Renal pelvis (tissue), 12 donors: ENCODE data around the gene COG2. TPM values are rescaled to one million over a fixed set of nuclear protein-coding genes. Genes with fewer than 3 reads are reported as not detected.
"Not testable (repeated sequence)": the region's sequence is repeated elsewhere in the genome, so short reads cannot be mapped to it uniquely, and the experiment has no call there.

ENCODE experiments used
- DNase-seq: peaks from one replicate; pipeline ENCODE4 v3.0.0-alpha.2; 2013
- long read RNA-seq, 16 experiments: transcript quantifications; one replicate each; lab custom pipeline, GENCODE V29; 2026
- polyA plus RNA-seq, 3 donors: library from polyadenylated mRNA; unstranded; fragments of 120-200 nt; gene quantifications; one replicate each; pipeline ENCODE4 v1.2.1, GENCODE V29; 2013; ENCODE audit not compliant: insufficient read length in 3 of 3

Gene COG2, protein sequence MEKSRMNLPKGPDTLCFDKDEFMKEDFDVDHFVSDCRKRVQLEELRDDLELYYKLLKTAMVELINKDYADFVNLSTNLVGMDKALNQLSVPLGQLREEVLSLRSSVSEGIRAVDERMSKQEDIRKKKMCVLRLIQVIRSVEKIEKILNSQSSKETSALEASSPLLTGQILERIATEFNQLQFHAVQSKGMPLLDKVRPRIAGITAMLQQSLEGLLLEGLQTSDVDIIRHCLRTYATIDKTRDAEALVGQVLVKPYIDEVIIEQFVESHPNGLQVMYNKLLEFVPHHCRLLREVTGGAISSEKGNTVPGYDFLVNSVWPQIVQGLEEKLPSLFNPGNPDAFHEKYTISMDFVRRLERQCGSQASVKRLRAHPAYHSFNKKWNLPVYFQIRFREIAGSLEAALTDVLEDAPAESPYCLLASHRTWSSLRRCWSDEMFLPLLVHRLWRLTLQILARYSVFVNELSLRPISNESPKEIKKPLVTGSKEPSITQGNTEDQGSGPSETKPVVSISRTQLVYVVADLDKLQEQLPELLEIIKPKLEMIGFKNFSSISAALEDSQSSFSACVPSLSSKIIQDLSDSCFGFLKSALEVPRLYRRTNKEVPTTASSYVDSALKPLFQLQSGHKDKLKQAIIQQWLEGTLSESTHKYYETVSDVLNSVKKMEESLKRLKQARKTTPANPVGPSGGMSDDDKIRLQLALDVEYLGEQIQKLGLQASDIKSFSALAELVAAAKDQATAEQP
- 10 to 100 TPM; 31.6 to 39.0 (median 36.0) TPM for polyA plus RNA-seq
- long read RNA-seq, donor 1, partial matches to known transcripts, result 0 of 4 reads
- long read RNA-seq, donor 1, other reads (novel, unspliced or antisense), result 0 of 4 reads
- long read RNA-seq, donor 2, transcript COG2-202 (18 exons, 2,921 nt), result major isoform, 12 of 18 reads
- long read RNA-seq, donor 2, partial matches to known transcripts, result 5 of 18 reads
- long read RNA-seq, donor 2, other reads (novel, unspliced or antisense), result 0 of 18 reads
- long read RNA-seq, donor 3, partial matches to known transcripts, result 0 of 4 reads
- long read RNA-seq, donor 3, other reads (novel, unspliced or antisense), result 0 of 4 reads
- long read RNA-seq, donor 4, partial matches to known transcripts, result 7 of 11 reads
- long read RNA-seq, donor 4, other reads (novel, unspliced or antisense), result 0 of 11 reads
- long read RNA-seq, donor 5, partial matches to known transcripts, result 0 of 2 reads
- long read RNA-seq, donor 5, other reads (novel, unspliced or antisense), result 0 of 2 reads
- long read RNA-seq, donor 6, transcript COG2-202 (18 exons, 2,921 nt), result major isoform, 7 of 7 reads
- long read RNA-seq, donor 6, partial matches to known transcripts, result 0 of 7 reads
- long read RNA-seq, donor 6, other reads (novel, unspliced or antisense), result 0 of 7 reads
- long read RNA-seq, donor 7, transcript COG2-202 (18 exons, 2,921 nt), result major isoform, 8 of 15 reads
- long read RNA-seq, donor 7, partial matches to known transcripts, result 7 of 15 reads
- long read RNA-seq, donor 7, other reads (novel, unspliced or antisense), result 0 of 15 reads
- long read RNA-seq, donor 8, result 0 reads
- long read RNA-seq, donor 9, partial matches to known transcripts, result 7 of 9 reads
- long read RNA-seq, donor 9, other reads (novel, unspliced or antisense), result 0 of 9 reads
- long read RNA-seq, donor 10, transcript COG2-202 (18 exons, 2,921 nt), result major isoform, 5 of 10 reads
- long read RNA-seq, donor 10, partial matches to known transcripts, result 5 of 10 reads
- long read RNA-seq, donor 10, other reads (novel, unspliced or antisense), result 0 of 10 reads
- long read RNA-seq, donor 11, partial matches to known transcripts, result 0 of 4 reads
- long read RNA-seq, donor 11, other reads (novel, unspliced or antisense), result 0 of 4 reads
- long read RNA-seq, donor 12, transcript COG2-202 (18 exons, 2,921 nt), result major isoform, 19 of 22 reads
- long read RNA-seq, donor 12, partial matches to known transcripts, result 0 of 22 reads
- long read RNA-seq, donor 12, other reads (novel, unspliced or antisense), result 0 of 22 reads
- long read RNA-seq, donor 13, partial matches to known transcripts, result 0 of 2 reads
- long read RNA-seq, donor 13, other reads (novel, unspliced or antisense), result 0 of 2 reads
- long read RNA-seq, donor 14, result 0 reads
- long read RNA-seq, donor 15, transcript COG2-202 (18 exons, 2,921 nt), result major isoform, 11 of 11 reads
- long read RNA-seq, donor 15, partial matches to known transcripts, result 0 of 11 reads
- long read RNA-seq, donor 15, other reads (novel, unspliced or antisense), result 0 of 11 reads
- long read RNA-seq, donor 16, transcript COG2-202 (18 exons, 2,921 nt), result major isoform, 5 of 6 reads
- long read RNA-seq, donor 16, partial matches to known transcripts, result 0 of 6 reads
- long read RNA-seq, donor 16, other reads (novel, unspliced or antisense), result 0 of 6 reads

DNA sequence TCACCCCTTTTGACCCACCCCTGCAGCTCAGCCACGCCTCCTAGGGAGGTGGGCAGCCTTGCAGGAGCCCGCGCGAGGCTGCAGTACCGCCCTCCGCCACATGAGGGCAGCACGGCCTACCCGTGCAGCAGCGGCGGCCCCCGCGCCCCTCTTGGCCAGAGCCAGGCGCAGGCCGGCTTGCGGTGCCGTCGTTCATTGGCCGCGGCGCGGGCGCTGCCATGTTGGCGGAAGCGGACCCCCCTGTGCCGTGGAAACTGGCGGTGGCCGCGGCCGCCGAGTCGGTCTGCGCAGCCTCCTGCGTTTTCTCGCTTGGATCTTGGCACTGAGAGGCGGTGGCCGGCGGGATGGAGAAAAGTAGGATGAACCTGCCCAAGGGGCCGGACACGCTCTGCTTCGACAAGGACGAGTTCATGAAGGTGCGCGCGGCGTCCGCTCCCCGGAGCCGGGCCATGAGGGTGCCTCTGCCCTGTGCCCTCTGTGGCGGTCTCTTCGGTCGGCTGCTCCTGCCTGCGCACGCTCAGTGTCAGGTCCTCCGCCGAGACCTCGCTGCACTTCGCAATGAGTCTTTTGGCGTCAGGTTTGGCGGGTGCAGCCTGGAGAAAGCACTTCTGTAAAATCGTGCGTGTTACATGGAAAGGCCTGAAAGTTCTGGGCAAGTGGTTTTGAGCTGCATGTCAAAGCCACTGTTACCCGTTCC lies at the start of gene COG2:
COG2 (plus strand) TSS at position 219 of the 697 bp plus-strand sequence; CDS start at position 345, 126 bp downstream.
- DNase-seq, result peak; percentile 93

DNA sequence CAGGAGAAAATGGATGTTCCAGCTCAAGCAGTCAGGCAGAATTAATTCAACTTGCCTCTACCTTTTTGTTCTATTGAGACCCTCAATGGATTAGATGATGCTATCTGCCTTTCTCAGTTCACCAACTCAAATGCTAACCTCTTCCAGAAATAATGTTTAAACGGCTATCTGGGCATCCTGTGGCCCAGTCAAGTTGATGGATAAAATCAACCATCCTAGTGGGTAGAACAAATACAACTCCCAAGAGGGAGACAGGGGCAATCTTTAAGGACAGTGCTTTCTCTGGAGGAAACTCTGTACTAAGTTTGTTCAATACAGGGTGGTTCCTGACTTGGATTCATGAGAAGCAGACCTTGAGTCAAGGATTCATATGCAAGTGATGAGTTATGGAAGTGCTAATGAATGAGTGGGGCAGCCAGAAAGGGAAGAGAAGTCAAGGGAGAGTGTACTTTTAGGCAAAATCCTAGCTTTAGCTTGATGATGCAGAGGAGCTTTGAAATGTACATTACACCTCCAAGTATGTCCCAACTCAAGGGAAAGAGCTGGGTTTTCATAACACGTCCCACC lies 49.4 kb upstream of the COG2 start:
- DNase-seq, result no peak

DNA sequence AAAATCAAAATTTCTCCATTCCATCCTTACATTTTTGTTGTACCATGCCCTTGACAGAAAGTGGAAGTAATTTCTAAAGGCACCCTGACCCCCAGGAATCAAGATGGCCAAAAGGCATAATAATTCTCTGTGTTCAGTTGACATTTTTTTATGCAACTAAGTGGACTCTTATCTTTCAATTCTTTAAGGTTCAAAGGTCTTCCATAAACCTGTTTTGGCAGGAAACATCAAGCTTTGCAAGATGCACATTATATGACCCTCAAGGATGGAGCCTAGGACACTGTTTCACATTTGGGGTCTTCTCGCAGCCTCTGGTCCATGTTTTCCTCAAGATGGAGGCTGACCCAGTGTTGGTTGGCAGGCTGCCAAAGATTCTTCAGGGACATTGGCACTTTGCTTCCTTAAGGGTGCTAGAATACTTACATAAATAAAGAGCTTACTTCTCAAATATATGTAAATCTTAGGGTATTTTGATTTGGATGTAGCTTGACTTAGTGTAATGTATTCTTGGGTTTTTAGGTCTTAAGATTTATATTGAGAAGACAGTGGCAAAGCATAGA lies 48.0 kb upstream of the COG2 start:
- DNase-seq, result no peak

DNA sequence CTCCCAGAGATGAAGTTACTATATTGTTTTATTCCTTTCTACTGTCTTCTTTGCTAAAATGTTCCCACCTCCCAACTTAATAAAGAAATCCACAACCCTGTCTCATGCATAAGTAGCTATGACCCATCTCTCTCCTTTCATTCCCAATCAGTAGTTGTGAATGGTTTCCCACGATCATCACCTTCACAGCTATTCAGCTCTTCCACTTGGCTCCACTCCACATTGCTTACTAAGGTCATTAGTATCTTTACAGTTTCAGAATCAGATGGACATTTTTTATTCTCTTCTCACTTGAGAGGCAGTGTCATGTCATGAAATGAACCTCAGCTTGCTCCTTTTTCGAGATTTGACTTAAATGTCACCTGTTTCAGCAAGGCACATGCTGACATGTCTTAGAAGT lies 47.1 kb upstream of the COG2 start:
- no peak for DNase-seq

DNA sequence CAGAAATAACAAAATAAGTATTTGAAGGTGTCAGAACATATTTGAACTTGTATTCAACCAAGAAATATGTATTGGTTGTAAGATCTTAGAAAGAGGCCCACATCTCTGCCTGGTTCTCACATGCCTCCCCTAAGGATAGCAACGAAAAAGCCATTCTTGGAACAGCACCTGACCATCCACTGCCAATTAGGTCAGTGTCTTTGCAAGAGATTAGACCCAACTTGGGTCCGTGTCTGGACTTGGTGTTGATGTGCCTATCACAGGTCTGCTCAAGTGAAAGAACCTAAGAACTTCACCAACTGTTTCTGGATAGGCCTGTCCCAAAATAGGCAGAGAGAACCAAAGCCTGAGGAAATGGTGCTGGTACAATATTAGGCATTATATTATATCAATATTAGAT lies 46.0 kb upstream of the COG2 start:
- DNase-seq, result no peak

DNA sequence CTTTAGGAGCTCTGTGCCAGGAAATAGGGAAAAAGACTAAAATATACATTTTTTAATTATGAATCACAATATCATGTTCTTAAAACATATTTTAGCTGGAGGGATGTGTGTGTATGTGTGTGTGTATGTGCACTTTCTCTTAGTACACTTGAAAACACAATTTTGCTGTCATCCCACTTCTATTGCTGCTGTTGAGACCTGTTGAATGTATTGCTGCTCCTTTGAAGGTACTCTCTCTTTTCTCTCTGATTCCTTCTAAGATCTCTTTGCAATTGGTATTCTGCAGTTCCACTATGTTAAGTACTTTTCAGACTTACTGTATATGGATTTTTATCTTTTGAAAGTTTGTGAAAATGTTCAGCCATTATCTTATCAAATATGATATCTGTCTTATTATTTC lies 43.5 kb upstream of the COG2 start:
- no peak for DNase-seq

DNA sequence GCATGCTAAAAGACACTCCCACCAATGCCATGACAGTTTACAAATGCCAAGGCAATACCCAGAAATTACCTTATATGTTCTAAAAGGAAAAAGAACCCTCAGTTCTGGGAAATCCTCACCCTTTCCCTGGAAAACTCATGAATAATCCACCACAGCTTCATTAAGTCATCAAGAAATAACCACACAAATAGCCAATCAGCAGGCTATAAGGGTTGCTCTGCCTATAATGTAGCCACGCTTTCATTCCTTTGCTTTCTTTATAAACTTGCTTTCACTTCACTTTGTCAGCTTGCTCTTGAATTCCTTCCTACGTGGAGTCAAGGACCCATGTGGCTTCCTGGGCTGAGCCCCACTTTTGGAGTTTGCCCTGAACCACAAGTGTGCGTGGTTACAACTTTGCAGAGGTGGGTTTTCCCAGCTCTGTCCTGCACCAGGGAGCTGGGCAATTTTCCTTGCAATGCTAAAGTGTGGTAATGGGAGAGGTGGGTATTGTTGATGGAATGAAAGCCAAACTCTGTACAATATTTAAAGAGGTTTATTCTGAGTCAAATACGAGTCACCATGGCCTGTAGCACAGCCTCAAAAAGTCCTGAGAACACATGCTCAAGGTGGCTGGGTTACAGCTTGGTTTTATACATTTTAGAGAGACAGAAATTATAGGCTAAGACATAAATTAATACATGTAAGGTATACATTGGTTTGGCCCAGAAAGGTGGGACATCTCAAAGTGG lies 42.2 kb upstream of the COG2 start:
- DNase-seq, result no peak

DNA sequence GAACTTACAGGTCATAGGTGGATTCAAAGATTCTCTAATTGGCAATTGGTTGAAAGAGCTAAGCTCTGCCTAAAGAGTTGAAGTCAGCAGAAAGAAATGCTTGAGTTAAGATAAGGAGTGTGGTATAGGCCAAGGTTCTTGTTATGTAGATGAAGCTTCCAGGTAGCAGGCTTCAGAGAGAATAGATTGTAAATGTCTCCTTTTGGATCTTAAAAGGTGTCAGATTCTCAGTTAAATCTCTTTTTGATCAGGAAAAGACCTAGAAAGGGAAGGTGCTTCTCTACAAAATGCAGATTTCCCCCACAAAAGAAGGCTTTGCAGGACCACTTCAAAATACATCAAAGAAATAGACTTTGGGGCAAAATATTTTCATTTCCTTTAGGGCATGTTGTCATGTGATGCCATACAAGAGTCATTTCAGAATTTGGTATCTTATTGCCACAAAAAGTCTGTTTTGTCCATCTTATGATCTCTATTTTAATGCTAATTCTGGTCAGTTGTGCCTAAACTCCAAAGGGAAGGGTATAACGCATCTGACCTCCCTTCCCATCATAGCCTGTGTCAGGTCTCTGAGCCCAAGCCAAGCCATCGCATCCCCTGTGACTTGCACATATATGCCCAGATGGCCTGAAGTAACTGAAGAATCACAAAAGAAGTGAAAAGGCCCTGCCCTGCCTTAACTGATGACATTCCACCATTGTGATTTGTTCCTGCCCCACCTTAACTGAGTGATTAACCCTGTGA lies 41.5 kb upstream of the COG2 start:
- DNase-seq, result not testable (repeated sequence)

DNA sequence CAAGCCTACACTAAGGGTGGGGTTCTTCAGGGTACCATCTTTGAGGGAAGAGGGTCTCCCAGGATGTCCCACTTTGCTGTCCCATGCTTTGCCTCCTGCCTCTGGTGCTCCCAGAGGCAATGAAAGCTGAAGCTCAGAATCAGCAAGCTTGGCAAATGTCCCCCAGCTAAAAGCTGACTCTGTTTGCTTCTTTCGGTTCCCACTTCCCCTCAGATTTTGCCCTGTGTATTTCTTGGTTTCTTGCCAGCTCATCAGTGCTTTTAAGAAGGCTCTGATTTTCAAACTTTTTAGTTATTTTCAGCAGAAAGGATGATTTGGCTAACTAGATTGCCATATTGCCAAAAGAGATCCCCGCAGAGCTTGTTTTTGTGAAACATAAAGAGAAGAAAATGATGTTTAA lies 33.1 kb upstream of the COG2 start:
- no peak for DNase-seq

DNA sequence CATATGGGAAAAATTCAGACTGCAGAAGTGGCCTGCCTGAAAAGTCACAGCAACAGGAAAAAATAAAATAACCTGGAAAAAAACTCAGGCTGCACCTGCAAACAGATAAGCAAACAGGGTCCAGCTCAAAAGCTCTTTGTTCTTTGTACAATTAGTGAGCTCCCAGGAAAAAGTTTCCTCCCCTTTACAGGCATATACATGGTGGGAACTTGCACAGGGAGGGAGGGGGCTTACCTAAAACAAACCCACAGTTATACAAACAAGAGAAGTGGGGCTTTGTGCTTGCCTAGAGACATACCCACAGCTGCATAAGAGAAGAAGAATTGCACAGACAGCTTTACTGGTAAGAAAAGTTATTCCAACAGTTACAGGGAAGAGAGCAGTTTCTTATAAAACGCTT lies 31.7 kb upstream of the COG2 start:
- DNase-seq, result no peak

DNA sequence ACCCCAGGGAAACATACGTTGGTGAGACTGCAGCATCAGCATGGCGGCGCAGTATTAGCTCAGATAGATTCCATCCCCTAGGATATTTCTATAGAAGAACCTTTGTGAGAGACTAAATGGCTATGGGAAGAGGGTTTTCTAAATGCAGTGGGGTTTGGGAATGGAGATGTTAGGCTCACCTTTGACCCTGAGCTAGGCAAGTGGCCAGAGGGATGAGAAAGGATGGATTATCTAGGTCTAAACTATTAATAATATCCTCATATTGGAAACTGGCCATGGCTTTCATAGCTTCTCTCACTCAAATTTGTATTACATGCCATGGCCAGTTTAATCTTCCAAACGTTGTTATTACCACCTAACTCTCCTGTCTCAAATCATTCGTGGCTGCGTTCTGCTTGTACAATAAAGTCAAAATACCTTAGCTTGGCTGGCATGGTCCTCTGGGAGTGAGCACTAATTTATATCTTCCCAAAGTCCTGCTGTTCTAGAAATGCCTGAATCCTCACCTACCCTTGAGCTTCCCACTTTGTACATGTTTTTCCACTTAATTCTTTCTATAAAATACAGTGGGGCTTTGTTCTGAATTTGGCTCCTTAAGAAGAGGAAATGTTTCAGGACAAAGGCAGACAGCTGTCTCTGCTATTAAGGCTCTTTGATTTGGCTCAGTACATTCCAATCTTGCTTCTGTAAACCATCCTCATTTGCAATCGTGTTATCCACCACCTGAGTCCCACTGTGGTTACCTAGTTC lies 31.0 kb upstream of the COG2 start:
- no peak for DNase-seq

DNA sequence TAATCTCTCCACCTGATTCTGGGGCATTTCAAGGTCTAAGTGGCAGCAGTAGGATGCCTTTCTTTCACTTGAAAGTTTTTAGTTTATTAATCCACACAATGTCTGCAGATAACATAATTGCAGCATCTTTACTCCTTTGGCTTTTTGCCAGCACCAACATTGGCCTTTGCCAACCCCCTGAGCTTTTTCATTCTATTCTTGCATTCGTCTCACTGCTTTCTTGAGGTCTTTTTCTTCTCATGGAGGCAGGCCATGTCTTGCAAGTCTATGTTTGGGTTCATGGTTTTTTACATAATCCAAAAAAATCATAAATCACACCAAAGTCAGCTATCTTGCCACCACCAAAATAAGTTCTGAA lies 30.4 kb upstream of the COG2 start:
- no peak for DNase-seq

DNA sequence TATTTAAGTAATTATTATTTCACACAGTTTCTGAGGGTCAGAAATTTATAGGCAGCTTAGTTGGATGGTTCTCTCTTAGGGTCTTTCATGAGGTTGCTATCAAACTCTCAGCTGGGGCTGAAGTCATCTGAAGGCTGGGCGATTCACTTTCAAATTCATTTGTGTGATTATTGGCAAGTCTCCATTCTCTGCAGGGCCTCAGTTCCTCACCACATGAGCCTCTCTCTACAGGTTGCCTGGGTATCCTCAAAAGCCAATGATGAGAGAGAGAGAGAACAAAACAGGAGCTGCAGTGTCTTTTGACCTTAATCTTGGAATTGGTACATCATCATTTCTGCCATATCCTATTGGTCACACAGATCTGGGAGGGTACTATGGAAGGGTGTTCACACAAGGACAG lies 29.6 kb upstream of the COG2 start:
- DNase-seq, result no peak

DNA sequence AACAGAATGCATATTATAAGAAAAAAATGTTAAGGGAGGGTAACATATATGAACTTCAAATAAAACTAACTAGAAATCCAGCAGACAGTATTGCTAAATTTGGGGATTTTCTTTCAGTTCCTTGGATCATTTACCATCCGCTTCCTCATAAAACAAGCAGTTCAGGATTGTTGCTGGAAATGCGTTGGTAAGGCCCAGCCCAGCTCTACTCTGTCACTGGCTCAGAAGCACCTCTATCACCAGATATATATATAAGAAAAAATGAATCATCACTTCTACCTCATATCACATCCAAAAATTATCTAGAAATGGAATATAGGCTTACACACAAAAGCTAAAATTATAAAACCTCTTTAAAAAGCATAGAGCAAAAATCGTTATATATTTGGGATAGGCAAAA lies 28.2 kb upstream of the COG2 start:
- DNase-seq, result no peak

DNA sequence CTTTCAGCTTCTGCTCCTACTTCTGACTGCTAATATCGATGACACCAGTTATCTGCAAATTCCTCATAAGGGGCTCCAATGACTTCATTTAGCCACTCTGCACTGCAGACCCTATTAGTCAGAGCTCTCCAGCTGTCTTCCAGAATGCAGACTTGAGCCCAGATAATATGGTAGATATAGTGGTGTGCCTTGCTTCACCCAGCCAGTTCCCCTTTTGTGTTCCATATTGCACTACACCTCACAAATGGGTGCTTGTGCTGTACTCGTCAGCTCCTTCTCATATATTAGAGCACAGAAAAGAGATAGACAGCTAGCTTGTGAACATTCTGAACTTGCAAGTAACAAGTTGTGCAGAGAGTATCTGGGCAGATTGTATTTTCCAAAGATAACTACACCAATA lies 23.7 kb upstream of the COG2 start:
- no peak for DNase-seq

DNA sequence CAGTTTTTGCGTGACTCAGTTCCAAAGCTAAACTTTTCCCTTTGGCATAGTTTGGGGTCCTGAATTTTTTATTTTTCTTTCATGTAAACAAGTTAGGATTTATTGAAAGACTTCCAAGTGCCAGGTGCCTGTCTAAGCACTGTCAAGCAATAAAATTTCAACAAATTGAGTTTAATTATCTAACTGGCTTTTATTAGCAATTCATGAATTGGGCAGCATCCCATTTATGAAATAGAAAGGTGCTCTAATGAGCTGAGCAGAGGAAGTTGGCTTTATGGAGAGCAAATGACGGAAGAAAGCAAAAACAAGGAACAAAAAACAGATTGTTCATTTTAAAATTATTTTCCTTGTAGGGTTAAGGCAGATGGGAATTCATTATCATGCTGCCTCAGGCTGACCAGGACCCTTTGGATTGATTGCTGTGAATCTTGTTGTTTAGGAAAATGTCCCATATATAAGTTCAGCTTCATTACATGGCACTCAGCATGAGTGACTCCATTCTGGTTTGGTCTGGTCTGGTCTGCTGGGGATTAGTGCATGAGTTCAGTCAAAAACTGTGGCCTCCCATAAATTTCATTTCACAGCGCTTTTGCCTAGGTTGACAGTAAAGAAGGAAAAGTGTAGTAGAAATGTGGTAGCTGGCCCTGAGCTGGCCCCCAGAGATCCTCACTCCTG lies 21.5 kb upstream of the COG2 start:
- no peak for DNase-seq
